ENCODE measurements around the gene HDAC7.

- TF ChIP-seq CTCF (conservative IDR thresholded peaks at IDR 0.05; ENCODE audit: low read depth in 2 of 2) = no peak
- TF ChIP-seq REST (IDR thresholded peaks at IDR 0.05; ENCODE audit: unreplicated experiment) = no peak
Observed at GRCh38 chr12:47821346-47821706, 1.6 kb upstream of the HDAC7 start.

Measured in GM23338 (cell line).